ENCODE results near the gene POGZ.

The POGZ gene

GRCh38 chr1:151478140-151478812 lies 19.0 kb upstream of the POGZ start:
- no peak for TF ChIP-seq ARNTL (CRISPR knock-in tag; IDR thresholded peaks at IDR 0.05; ENCODE audit: borderline replicate concordance, low read depth)
- no peak for TF ChIP-seq ZFP3 (CRISPR knock-in tag; IDR thresholded peaks at IDR 0.05)
- TF ChIP-seq TSHZ2 (CRISPR knock-in tag; IDR thresholded peaks at IDR 0.05): no peak
- no peak for TF ChIP-seq POU6F1 (CRISPR knock-in tag; IDR thresholded peaks at IDR 0.05; ENCODE audit: borderline replicate concordance, low read depth)
- TF ChIP-seq PATZ1 (CRISPR knock-in tag; IDR thresholded peaks at IDR 0.05; ENCODE audit: borderline replicate concordance): no peak
- no peak for ATAC-seq

GRCh38 chr1:151477066-151477465 lies 17.8 kb upstream of the POGZ start:
- TF ChIP-seq ZNF8 (CRISPR knock-in tag; IDR thresholded peaks at IDR 0.05) (no peak), OSR1 (CRISPR knock-in tag; IDR thresholded peaks at IDR 0.05) (no peak), ZNF565 (CRISPR knock-in tag; conservative IDR thresholded peaks at IDR 0.05; ENCODE audit: low read depth) (no peak), TCF4 (CRISPR knock-in tag; IDR thresholded peaks at IDR 0.05; ENCODE audit: borderline replicate concordance) (no peak), PATZ1 (CRISPR knock-in tag; IDR thresholded peaks at IDR 0.05; ENCODE audit: borderline replicate concordance) (no peak), RARB (CRISPR knock-in tag; IDR thresholded peaks at IDR 0.05) (no peak), ESRRG (CRISPR knock-in tag; IDR thresholded peaks at IDR 0.05) (no peak), GLIS3 (CRISPR knock-in tag; IDR thresholded peaks at IDR 0.05) (no peak), ARNTL (CRISPR knock-in tag; IDR thresholded peaks at IDR 0.05; ENCODE audit: borderline replicate concordance, low read depth) (no peak), POU6F1 (CRISPR knock-in tag; IDR thresholded peaks at IDR 0.05; ENCODE audit: borderline replicate concordance, low read depth) (no peak), ZC3H10 (CRISPR knock-in tag; IDR thresholded peaks at IDR 0.05) (no peak), ISL1 (CRISPR knock-in tag; IDR thresholded peaks at IDR 0.05) (no peak), CSDC2 (CRISPR knock-in tag; IDR thresholded peaks at IDR 0.05) (no peak), TSHZ2 (CRISPR knock-in tag; IDR thresholded peaks at IDR 0.05) (no peak)

More at GRCh38 chr1:151477066-151477465, 17.8 kb upstream of the POGZ start:
- no peak for ATAC-seq

Data from SK-N-SH treated with all-trans-retinoic acid at 6 μM for 48 hours (cell line).